Measurements from ENCODE around the gene PLEKHG5.
A peak's percentile ranks its signal among the peaks of the same experiment; 100 is the strongest.

The PLEKHG5 gene

GRCh38 chr1:6497867-6498575, 6.6 kb upstream of the PLEKHG5 start:
- TF ChIP-seq MYC (IDR thresholded peaks at IDR 0.05; ENCODE audit: low read depth, low read length) (no peak), CTCF (IDR thresholded peaks at IDR 0.05; ENCODE audit: low read depth, low read length) (no peak), POLR2A (IDR thresholded peaks at IDR 0.05; ENCODE audit: extremely low read depth, insufficient read length) (no peak)
- TF ChIP-seq, protein P1, sequence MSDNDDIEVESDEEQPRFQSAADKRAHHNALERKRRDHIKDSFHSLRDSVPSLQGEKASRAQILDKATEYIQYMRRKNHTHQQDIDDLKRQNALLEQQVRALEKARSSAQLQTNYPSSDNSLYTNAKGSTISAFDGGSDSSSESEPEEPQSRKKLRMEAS (IDR thresholded peaks at IDR 0.05; ENCODE audit: low read depth, low read length): no peak
- no peak for DNase-seq (ENCODE audit: low read depth)
- peak overlapping the region; percentile 54 for H3K4me3 ChIP-seq (ENCODE audit: low read depth, low read length)

GRCh38 chr1:6497215-6497866, 5.9 kb upstream of the PLEKHG5 start:
- peak; percentile 71 for DNase-seq (ENCODE audit: low read depth)
- TF ChIP-seq, protein P1 (IDR thresholded peaks at IDR 0.05; ENCODE audit: low read depth, low read length): peak; percentile 39; the same call in 1 of the 2 replicates
- no peak for TF ChIP-seq CTCF (IDR thresholded peaks at IDR 0.05; ENCODE audit: low read depth, low read length)
- TF ChIP-seq POLR2A (IDR thresholded peaks at IDR 0.05; ENCODE audit: extremely low read depth, insufficient read length): peak; percentile 19
- TF ChIP-seq MYC (IDR thresholded peaks at IDR 0.05; ENCODE audit: low read depth, low read length): peak; percentile 53; the same call in 1 of the 2 replicates
- H3K4me3 ChIP-seq (ENCODE audit: low read depth, low read length): peak overlapping the region; percentile 54

- TF ChIP-seq MYC (IDR thresholded peaks at IDR 0.05; ENCODE audit: low read depth, low read length): no peak
- TF ChIP-seq, protein P1 (IDR thresholded peaks at IDR 0.05; ENCODE audit: low read depth, low read length): no peak
- no peak for TF ChIP-seq POLR2A (IDR thresholded peaks at IDR 0.05; ENCODE audit: extremely low read depth, insufficient read length)
- no peak for TF ChIP-seq CTCF (IDR thresholded peaks at IDR 0.05; ENCODE audit: low read depth, low read length)
- peak overlapping the region; percentile 44 for H3K4me3 ChIP-seq (ENCODE audit: low read depth, low read length)
- DNase-seq (ENCODE audit: low read depth): no peak
Observed at GRCh38 chr1:6496890-6497214, 5.4 kb upstream of the PLEKHG5 start.

DNA sequence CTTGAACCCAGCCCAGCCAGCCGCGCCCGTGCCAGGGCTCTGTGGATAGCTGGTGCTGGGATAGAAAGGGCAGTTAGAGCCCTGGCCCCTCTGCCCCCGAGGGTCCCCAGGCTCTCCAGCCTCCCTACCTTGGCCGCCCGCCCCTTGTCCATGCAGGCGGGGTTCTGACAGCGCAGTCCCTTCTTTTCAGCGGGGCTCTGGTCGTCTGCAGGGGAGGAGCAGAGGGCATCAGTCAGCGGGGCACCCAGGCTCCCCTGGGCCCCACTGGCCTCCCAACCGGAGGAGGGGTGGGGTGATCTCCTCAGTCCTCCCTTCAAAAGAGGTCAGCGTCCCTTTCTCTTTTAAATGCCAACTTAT, 4.9 kb upstream of the PLEKHG5 start:
- no peak for TF ChIP-seq CTCF (IDR thresholded peaks at IDR 0.05; ENCODE audit: low read depth, low read length)
- TF ChIP-seq POLR2A (IDR thresholded peaks at IDR 0.05; ENCODE audit: extremely low read depth, insufficient read length): no peak
- DNase-seq (ENCODE audit: low read depth): no peak
- H3K4me3 ChIP-seq (ENCODE audit: low read depth, low read length): peak overlapping the region; percentile 44

- no peak for TF ChIP-seq POLR2A (IDR thresholded peaks at IDR 0.05; ENCODE audit: extremely low read depth, insufficient read length)
- H3K4me3 ChIP-seq (ENCODE audit: low read depth, low read length): no peak overlapping the region
- DNase-seq (ENCODE audit: low read depth): no peak
Observed at GRCh38 chr1:6495540-6496364, 4.3 kb upstream of the PLEKHG5 start.

- TF ChIP-seq, protein P1 (IDR thresholded peaks at IDR 0.05; ENCODE audit: low read depth, low read length): no peak
- DNase-seq (ENCODE audit: low read depth): peak; percentile 44
- no peak overlapping the region for H3K4me3 ChIP-seq (ENCODE audit: low read depth, low read length)
Observed at GRCh38 chr1:6495041-6495441, 3.6 kb upstream of the PLEKHG5 start.

All from NB4 (cell line).